Measurements from ENCODE around the gene ZEB1.

GRCh38 chr10:31507427-31507826 lies 188.4 kb downstream of the ZEB1 start:
- TF ChIP-seq CTCF (IDR thresholded peaks at IDR 0.05; ENCODE audit: low read depth, low read length) (no peak), POLR2A (IDR thresholded peaks at IDR 0.05; ENCODE audit: extremely low read depth, insufficient read length) (no peak), MYC (IDR thresholded peaks at IDR 0.05; ENCODE audit: low read depth, low read length) (no peak)
- TF ChIP-seq, protein P1, sequence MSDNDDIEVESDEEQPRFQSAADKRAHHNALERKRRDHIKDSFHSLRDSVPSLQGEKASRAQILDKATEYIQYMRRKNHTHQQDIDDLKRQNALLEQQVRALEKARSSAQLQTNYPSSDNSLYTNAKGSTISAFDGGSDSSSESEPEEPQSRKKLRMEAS (IDR thresholded peaks at IDR 0.05; ENCODE audit: low read depth, low read length): no peak

Data from NB4 (cell line).